ENCODE results near the gene SORL1. TPM values are rescaled to one million over a fixed set of nuclear protein-coding genes. Genes with fewer than 3 reads are reported as not detected.

The SORL1 gene
- total and polyA plus RNA-seq, 2 of the 8 experiments (the other 6 are each of a cell fraction or from before 2014, with no cell fraction given): 38.1 to 65.5 TPM

- H2BK120ac ChIP-seq (replicated peaks; ENCODE audit: low read depth, low read length): no peak overlapping the region
- peaks cover 7 to 48% (median 20%) of the 10 kb centered on the region in 4 experiments; a peak in 7 of 8 replicates for H3K36me3 ChIP-seq (ENCODE audit: control insufficient read depth in 2 of 4, insufficient read depth in 4 of 4, low read length in 3 of 4)
- no peaks in the 10 kb centered on the region for H3K79me2 ChIP-seq (ENCODE audit: control insufficient read depth in 1 of 2, insufficient read depth in 2 of 2, low read length in 2 of 2)
- WGBS, 2 experiments (ENCODE audit: extremely low coverage in 1 of 2, insufficient coverage in 1 of 2, insufficient read length in 1 of 2, insufficient replicate concordance in 2 of 2, low coverage in 1 of 2, low lambda C conversion rate in 2 of 2, missing lambda C conversion rate in 1 of 2): 90% methylated on average over 10 of the region's 10 CpGs; no CpG with 5 or more reads in 1 of the 2 experiments
- H2AFZ ChIP-seq (ENCODE audit: low read length): no peak overlapping the region
- H3K4me3 ChIP-seq (ENCODE audit: extremely low read depth in 1 of 4, insufficient read depth in 2 of 4, low read depth in 3 of 4, low read length in 4 of 4): no peak overlapping the region
- H3K27ac ChIP-seq (ENCODE audit: low read depth, low read length): no peak overlapping the region
- POLR2A ChIA-PET (ENCODE audit: partially characterized antibody): no interaction called here
- H3K9me3 ChIP-seq (ENCODE audit: insufficient read depth in 2 of 2, low read depth in 1 of 2, low read length in 1 of 2): no peaks in the 10 kb centered on the region
- H3K79me1 ChIP-seq (ENCODE audit: low read depth, low read length): no peaks in the 10 kb centered on the region
- no peaks in the 10 kb centered on the region for H3K4me1 ChIP-seq (replicated peaks in 1 of 4; ENCODE audit: control insufficient read depth in 3 of 4, insufficient read depth in 4 of 4, low read length in 3 of 4)
- H4K91ac ChIP-seq (replicated peaks; ENCODE audit: insufficient read length, low read length): no peak overlapping the region
- TF ChIP-seq RFX5 (IDR thresholded peaks at IDR 0.05; ENCODE audit: borderline replicate concordance, low read depth, low read length) (no peak), PHF8 (conservative IDR thresholded peaks at IDR 0.05; ENCODE audit: low read depth, low read length) (no peak), HDAC2 (IDR thresholded peaks at IDR 0.05; ENCODE audit: borderline replicate concordance in 1 of 2, low read depth in 2 of 2, low read length in 2 of 2) (no peak), EZH2 (IDR thresholded peaks at IDR 0.05; ENCODE audit: low read depth, low read length, severe bottlenecking) (no peak), SIN3A (conservative IDR thresholded peaks at IDR 0.05 in 1 of 2, IDR thresholded peaks at IDR 0.05 in 1 of 2; ENCODE audit: low read depth in 1 of 2, low read length in 2 of 2) (no peak), JUND (IDR thresholded peaks at IDR 0.05; ENCODE audit: low read length) (no peak), NANOG (IDR thresholded peaks at IDR 0.05; ENCODE audit: insufficient read depth, low read depth, low read length, poor library complexity, severe bottlenecking) (no peak), NRF1 (IDR thresholded peaks at IDR 0.05; ENCODE audit: low read depth, low read length) (no peak), EGR1 (IDR thresholded peaks at IDR 0.05; ENCODE audit: borderline replicate concordance, low read depth, low read length) (no peak), CBX5 (IDR thresholded peaks at IDR 0.05; ENCODE audit: low read depth, low read length) (no peak)
- H2BK5ac ChIP-seq (ENCODE audit: low read depth, low read length): no peak overlapping the region
- H3K23ac ChIP-seq (ENCODE audit: insufficient read length): no peak overlapping the region
- no peak overlapping the region for H3K18ac ChIP-seq (ENCODE audit: extremely low read depth, low read length)
- FAIRE-seq (no peak), DNase-seq (ENCODE audit: low read depth in 1 of 2, low spot score in 2 of 2) (no peak)
- no peak overlapping the region for H4K5ac ChIP-seq (ENCODE audit: insufficient read length, low read depth, low read length)
- H3K27me3 ChIP-seq (replicated peaks in 1 of 4; ENCODE audit: control insufficient read depth in 3 of 4, extremely low read depth in 1 of 4, insufficient read depth in 3 of 4, low read length in 3 of 4): no peaks in the 10 kb centered on the region
- H3K14ac ChIP-seq (ENCODE audit: insufficient read length): no peak overlapping the region
- H2BK12ac ChIP-seq (ENCODE audit: low read depth, low read length): no peak overlapping the region
- H4K20me1 ChIP-seq (replicated peaks in 1 of 2; ENCODE audit: control insufficient read depth in 1 of 2, insufficient read depth in 2 of 2, low read length in 2 of 2): peaks cover 0 to 1% of the 10 kb centered on the region in 2 experiments
- no peak overlapping the region for H3K4ac ChIP-seq (replicated peaks; ENCODE audit: insufficient read length, low read depth, low read length)
- H2BK20ac ChIP-seq (ENCODE audit: low read length): no peak overlapping the region
- H2AK5ac ChIP-seq (ENCODE audit: low read depth, low read length): no peak overlapping the region
- H3K23me2 ChIP-seq (ENCODE audit: low read depth, low read length): no peaks in the 10 kb centered on the region
- H3K56ac ChIP-seq (replicated peaks; ENCODE audit: insufficient read length, low read depth, low read length): no peak overlapping the region
- no peak overlapping the region for H2BK15ac ChIP-seq (ENCODE audit: low read length)
- CTCF ChIA-PET (ENCODE audit: partially characterized antibody): interaction anchor here (1.1 to 2.1 kb wide), 3 partner anchors 14 to 104 kb away, joined by 3 to 4 read pairs (median 4); no protein-coding TSS in a partner anchor
- H3K4me2 ChIP-seq (ENCODE audit: insufficient read depth in 1 of 2, low read depth in 2 of 2, low read length in 2 of 2): no peak overlapping the region
- no peak overlapping the region for H3K9ac ChIP-seq (replicated peaks in 1 of 4; ENCODE audit: extremely low read depth in 1 of 4, low read depth in 3 of 4, low read length in 3 of 4)
- H4K8ac ChIP-seq (ENCODE audit: extremely low read depth, insufficient read depth, low read length): no peak overlapping the region
Measured at GRCh38 chr11:121550247-121551030, 98.3 kb downstream of the SORL1 start.

Data from H1 (cell line).